CD14-positive monocyte (primary cell): Measurements from ENCODE around the gene ZNF384. TPM values are rescaled to one million over a fixed set of nuclear protein-coding genes. Genes with fewer than 3 reads are reported as not detected.

ENCODE experiments used
- DNase-seq, 3 donors: peaks; one replicate each; pipeline ENCODE4 v3.0.0-alpha.2; 2011 to 2022
- H2AFZ ChIP-seq: 2 replicates; pipeline ENCODE4 v1.6.0; 2012; ENCODE audit warnings: mild to moderate bottlenecking, low read depth, low read length, inconsistent platforms; ENCODE audit not compliant: insufficient read depth, poor library complexity, severe bottlenecking
- H3K27ac ChIP-seq, 2 donors: 1 replicate in 1 of 2; 2 replicates in 1 of 2; pipeline ENCODE4 v1.5.1; 2012 to 2013; ENCODE audit warnings: low read length in 2 of 2, control low read depth in 1 of 2, inconsistent platforms in 1 of 2, low read depth in 1 of 2, mild to moderate bottlenecking in 1 of 2
- H3K27me3 ChIP-seq, 2 donors: one replicate each; pipeline versions ENCODE4 v1.6.0 to v1.6.1; 2011 to 2013; ENCODE audit warnings: low read length in 2 of 2; ENCODE audit not compliant: control insufficient read depth in 2 of 2, insufficient read depth in 2 of 2
- H3K36me3 ChIP-seq, 2 donors: replicated peaks in 1 of 2; 1 replicate in 1 of 2; 2 replicates in 1 of 2; pipeline versions ENCODE4 v1.5.1 to v1.6.1; 2012 to 2013; ENCODE audit warnings: low read length in 2 of 2, control low read depth in 1 of 2, inconsistent platforms in 1 of 2, mild to moderate bottlenecking in 1 of 2; ENCODE audit not compliant: insufficient read depth in 2 of 2, control insufficient read depth in 1 of 2
- H3K4me1 ChIP-seq, 2 donors: 1 replicate in 1 of 2; 2 replicates in 1 of 2; pipeline versions ENCODE4 v1.5.1 to v1.6.1; 2012 to 2013; ENCODE audit warnings: low read length in 2 of 2, control low read depth in 1 of 2, inconsistent platforms in 1 of 2, mild to moderate bottlenecking in 1 of 2, moderate library complexity in 1 of 2; ENCODE audit not compliant: insufficient read depth in 2 of 2, control insufficient read depth in 1 of 2
- H3K4me2 ChIP-seq: replicated peaks from 2 replicates; pipeline ENCODE3; 2012; ENCODE audit warnings: low read length, moderate library complexity, mild to moderate bottlenecking; ENCODE audit not compliant: poor library complexity, severe bottlenecking; ENCODE audit errors: extremely low read depth
- H3K4me3 ChIP-seq, 3 experiments: fragments of 200-600 bp in 1 of 3; sonication (generic) in 1 of 3; replicated peaks in 1 of 3; 1 replicate in 2 of 3; 2 replicates in 1 of 3; pipeline ENCODE4 v1.5.1; 2011 to 2013; ENCODE audit warnings: low read length in 3 of 3, mild to moderate bottlenecking in 3 of 3, control low read depth in 2 of 3, low read depth in 2 of 3, inconsistent platforms in 1 of 3, moderate library complexity in 1 of 3
- H3K79me2 ChIP-seq: 2 replicates; pipeline ENCODE4 v1.6.0; 2012; ENCODE audit warnings: mild to moderate bottlenecking, control low read depth, inconsistent platforms, low read length, moderate library complexity; ENCODE audit not compliant: insufficient read depth
- H3K9ac ChIP-seq: 2 replicates; pipeline ENCODE4 v1.6.0; 2017; ENCODE audit warnings: low read length, mild to moderate bottlenecking; ENCODE audit not compliant: insufficient read depth, poor library complexity, severe bottlenecking
- H3K9me3 ChIP-seq, 2 donors: replicated peaks in 1 of 2; 1 replicate in 1 of 2; 2 replicates in 1 of 2; pipeline versions ENCODE4 v1.5.1 to v1.6.1; 2012 to 2013; ENCODE audit warnings: low read length in 2 of 2, control low read depth in 1 of 2; ENCODE audit not compliant: control insufficient read depth in 1 of 2, insufficient read depth in 1 of 2
- H4K20me1 ChIP-seq: 2 replicates; pipeline ENCODE4 v1.6.0; 2012; ENCODE audit warnings: mild to moderate bottlenecking, low read length, control low read depth, moderate library complexity; ENCODE audit not compliant: insufficient read depth
- H3K27ac Mint-ChIP-seq, 7 donors: one replicate each; pipeline ENCODE4 v1.8.0; 2020; ENCODE audit warnings: mild to moderate bottlenecking in 7 of 7, mixed read lengths in 7 of 7, moderate library complexity in 6 of 7, inconsistent platforms in 2 of 7
- H3K27me3 Mint-ChIP-seq, 3 donors: one replicate each; pipeline ENCODE4 v1.8.0; 2021 to 2022; ENCODE audit warnings: low read depth in 3 of 3, mild to moderate bottlenecking in 3 of 3, mixed read lengths in 3 of 3, moderate library complexity in 3 of 3, inconsistent platforms in 1 of 3
- H3K36me3 Mint-ChIP-seq, 2 donors: one replicate each; pipeline ENCODE4 v1.8.0; 2020; ENCODE audit warnings: mixed read lengths in 2 of 2, inconsistent platforms in 1 of 2, mild to moderate bottlenecking in 1 of 2
- H3K4me1 Mint-ChIP-seq: one replicate; pipeline ENCODE4 v1.8.0; 2020; ENCODE audit warnings: mild to moderate bottlenecking, mixed read lengths
- H3K4me3 Mint-ChIP-seq, 2 donors: one replicate each; pipeline ENCODE4 v1.8.0; 2020; ENCODE audit warnings: mild to moderate bottlenecking in 2 of 2, mixed read lengths in 2 of 2, moderate library complexity in 1 of 2
- H3K9me3 Mint-ChIP-seq, 7 donors: one replicate each; pipeline ENCODE4 v1.8.0; 2020 to 2022; ENCODE audit warnings: mixed read lengths in 7 of 7, mild to moderate bottlenecking in 6 of 7, moderate library complexity in 6 of 7, inconsistent platforms in 2 of 7
- WGBS: methylation state at CpG from one replicate; pipeline ENCODE4 v1.1.5; 2013; ENCODE audit warnings: missing lambda C conversion rate; ENCODE audit not compliant: insufficient coverage; 5-methylcytosine and 5-hydroxymethylcytosine counted together
- intact Hi-C, 2 donors: fragments of 100-400 bp; cut with micrococcal nuclease; formaldehyde crosslinking; loops; one replicate each; pipeline versions ENCODE4 v1.15.0 to v1.15.1; 2023
- polyA plus RNA-seq, 3 donors: library from polyadenylated mRNA; depleted of rRNA in 1 of 3; unstranded in 2 of 3; stranded (reverse) in 1 of 3; fragments of 300-500 nt in 2 of 3; fragments of >200 nt in 1 of 3; fragmentation: Illumina TruSeq in 2 of 3; gene quantifications; 1 replicate in 2 of 3; 2 replicates in 1 of 3; pipeline ENCODE4 v1.2.3, GENCODE V29; 2012 to 2021
- TF ChIP-seq, protein P1 (sequence below): fragments of 200-600 bp; IDR thresholded peaks from one replicate; pipeline ENCODE4 v1.8.0; 2022; ENCODE audit warnings: antibody characterized with exemption, mild to moderate bottlenecking

The ZNF384 gene
- polyA plus RNA-seq, 3 donors, result 9.6 to 87.0 (median 10.9) TPM

GRCh38 chr12:6692888-6693287, 3.7 kb upstream of the ZNF384 start:
- Mint-ChIP-seq H3K4me1 (peaks cover 46% of the 10 kb centered on the region), H3K4me3 (no peak overlapping the region)

GRCh38 chr12:6691473-6691872, 2.3 kb upstream of the ZNF384 start:
- no peak overlapping the region for H3K4me3 Mint-ChIP-seq
- TF ChIP-seq, protein P1, sequence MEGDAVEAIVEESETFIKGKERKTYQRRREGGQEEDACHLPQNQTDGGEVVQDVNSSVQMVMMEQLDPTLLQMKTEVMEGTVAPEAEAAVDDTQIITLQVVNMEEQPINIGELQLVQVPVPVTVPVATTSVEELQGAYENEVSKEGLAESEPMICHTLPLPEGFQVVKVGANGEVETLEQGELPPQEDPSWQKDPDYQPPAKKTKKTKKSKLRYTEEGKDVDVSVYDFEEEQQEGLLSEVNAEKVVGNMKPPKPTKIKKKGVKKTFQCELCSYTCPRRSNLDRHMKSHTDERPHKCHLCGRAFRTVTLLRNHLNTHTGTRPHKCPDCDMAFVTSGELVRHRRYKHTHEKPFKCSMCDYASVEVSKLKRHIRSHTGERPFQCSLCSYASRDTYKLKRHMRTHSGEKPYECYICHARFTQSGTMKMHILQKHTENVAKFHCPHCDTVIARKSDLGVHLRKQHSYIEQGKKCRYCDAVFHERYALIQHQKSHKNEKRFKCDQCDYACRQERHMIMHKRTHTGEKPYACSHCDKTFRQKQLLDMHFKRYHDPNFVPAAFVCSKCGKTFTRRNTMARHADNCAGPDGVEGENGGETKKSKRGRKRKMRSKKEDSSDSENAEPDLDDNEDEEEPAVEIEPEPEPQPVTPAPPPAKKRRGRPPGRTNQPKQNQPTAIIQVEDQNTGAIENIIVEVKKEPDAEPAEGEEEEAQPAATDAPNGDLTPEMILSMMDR, result no peak
- 86% methylated on average over 2 of the region's 4 CpGs for WGBS
- H3K4me1 Mint-ChIP-seq, result peaks cover 52% of the 10 kb centered on the region
- Histone ChIP-seq H3K4me1 (peaks cover 36 to 41% of the 10 kb centered on the region in 2 donors), H4K20me1 (no peaks in the 10 kb centered on the region), H3K9me3 (no peaks in the 10 kb centered on the region), H3K79me2 (peaks cover 44% of the 10 kb centered on the region), H3K36me3 (peaks cover 0 to 3% of the 10 kb centered on the region in 2 donors), H3K9ac (no peak overlapping the region), H3K27ac (no peak overlapping the region), H3K27me3 (no peaks in the 10 kb centered on the region), H2AFZ (no peak overlapping the region), H3K4me2 (no peak overlapping the region), H3K4me3 (no peak overlapping the region)
- H3K27me3 Mint-ChIP-seq, result peaks cover 7 to 16% (median 11%) of the 10 kb centered on the region in 3 donors
- no peaks in the 10 kb centered on the region for H3K9me3 Mint-ChIP-seq
- H3K27ac Mint-ChIP-seq, result no peak overlapping the region
- H3K36me3 Mint-ChIP-seq, result peaks cover 7 to 14% of the 10 kb centered on the region in 2 donors
- intact Hi-C loops, result loop anchor here in 1 of 2 donors (10.0 kb wide), 1 partner anchor 47 kb away; the partner anchor contains the start of gene ACRBP
- DNase-seq, result no peak

More at GRCh38 chr12:6692888-6693287, 3.7 kb upstream of the ZNF384 start:
- Histone ChIP-seq H3K4me2 (no peak overlapping the region), H3K4me1 (peaks cover 28 to 33% of the 10 kb centered on the region in 2 donors), H3K9ac (no peak overlapping the region), H3K27me3 (peaks cover 2 to 6% of the 10 kb centered on the region in 2 donors), H3K36me3 (no peaks in the 10 kb centered on the region), H3K9me3 (no peaks in the 10 kb centered on the region), H3K27ac (no peak overlapping the region), H3K79me2 (peaks cover 30% of the 10 kb centered on the region), H3K4me3 (no peak overlapping the region), H2AFZ (no peak overlapping the region), H4K20me1 (no peaks in the 10 kb centered on the region)
- WGBS, result no CpG with 5 or more reads among the region's 2 CpGs
- intact Hi-C loops, result loop anchor here in 1 of 2 donors (10.0 kb wide), 1 partner anchor 48 kb away; the partner anchor contains the start of gene ACRBP
- peaks cover 18 to 29% (median 19%) of the 10 kb centered on the region in 3 donors for H3K27me3 Mint-ChIP-seq
- H3K9me3 Mint-ChIP-seq, result no peaks in the 10 kb centered on the region
- TF ChIP-seq, protein P1, result no peak
- no peak for DNase-seq
- peaks cover 0 to 5% of the 10 kb centered on the region in 2 donors for H3K36me3 Mint-ChIP-seq
- no peak overlapping the region for H3K27ac Mint-ChIP-seq
